Loucy (cell line): ENCODE measurements around the gene SUCNR1.

Source experiments
- EZH2phosphoT487 ChIP-seq: fragments of 200-600 bp; IDR thresholded peaks from 2 replicates; pipeline ENCODE4 v1.6.1; 2018; ENCODE audit warnings: antibody characterized with exemption, mild to moderate bottlenecking, moderate library complexity, borderline replicate concordance
- TF ChIP-seq, protein P1 (sequence below): fragments of 200-600 bp; sonication (generic); conservative IDR thresholded peaks from 2 replicates; pipeline ENCODE4 v1.5.1; 2014; ENCODE audit warnings: mild to moderate bottlenecking, antibody characterized with exemption, low read length

DNA sequence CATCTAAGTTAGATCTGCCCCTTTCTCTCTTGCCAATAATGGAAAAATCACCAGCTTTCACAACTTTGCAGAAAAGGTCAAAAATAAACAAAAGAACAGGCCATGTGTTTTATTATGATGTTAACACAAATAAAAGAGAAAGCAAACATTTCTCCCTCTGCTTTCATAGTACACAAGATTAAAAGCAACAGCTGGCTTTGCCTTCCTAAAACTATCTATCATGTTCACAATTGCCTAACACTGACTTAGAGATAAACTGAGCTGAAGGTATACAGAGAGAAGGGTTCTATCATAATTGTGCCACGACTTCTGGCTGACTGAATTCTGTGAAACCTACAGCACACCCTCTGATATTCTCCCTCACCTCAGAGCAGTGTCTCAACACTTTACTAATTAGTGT, 30.2 kb upstream of the SUCNR1 start:
- TF ChIP-seq, protein P1, sequence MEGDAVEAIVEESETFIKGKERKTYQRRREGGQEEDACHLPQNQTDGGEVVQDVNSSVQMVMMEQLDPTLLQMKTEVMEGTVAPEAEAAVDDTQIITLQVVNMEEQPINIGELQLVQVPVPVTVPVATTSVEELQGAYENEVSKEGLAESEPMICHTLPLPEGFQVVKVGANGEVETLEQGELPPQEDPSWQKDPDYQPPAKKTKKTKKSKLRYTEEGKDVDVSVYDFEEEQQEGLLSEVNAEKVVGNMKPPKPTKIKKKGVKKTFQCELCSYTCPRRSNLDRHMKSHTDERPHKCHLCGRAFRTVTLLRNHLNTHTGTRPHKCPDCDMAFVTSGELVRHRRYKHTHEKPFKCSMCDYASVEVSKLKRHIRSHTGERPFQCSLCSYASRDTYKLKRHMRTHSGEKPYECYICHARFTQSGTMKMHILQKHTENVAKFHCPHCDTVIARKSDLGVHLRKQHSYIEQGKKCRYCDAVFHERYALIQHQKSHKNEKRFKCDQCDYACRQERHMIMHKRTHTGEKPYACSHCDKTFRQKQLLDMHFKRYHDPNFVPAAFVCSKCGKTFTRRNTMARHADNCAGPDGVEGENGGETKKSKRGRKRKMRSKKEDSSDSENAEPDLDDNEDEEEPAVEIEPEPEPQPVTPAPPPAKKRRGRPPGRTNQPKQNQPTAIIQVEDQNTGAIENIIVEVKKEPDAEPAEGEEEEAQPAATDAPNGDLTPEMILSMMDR: no peak
- no peak for TF ChIP-seq EZH2phosphoT487
